Cardiac fibroblast (primary cell): ENCODE measurements around the gene GREB1.

Source experiments
- DNase-seq, 2 donors: peaks; one replicate each; pipeline versions ENCODE4 v3.0.0 to v3.0.0-alpha.2; 2010; ENCODE audit warnings: low read depth in 2 of 2
- H3K4me3 ChIP-seq, 2 donors: replicated peaks in 1 of 2; 1 replicate in 1 of 2; 2 replicates in 1 of 2; pipeline ENCODE4 v1.5.1; 2011; ENCODE audit warnings: low read depth in 2 of 2, low read length in 2 of 2, mild to moderate bottlenecking in 2 of 2, moderate library complexity in 1 of 2
- CTCF ChIP-seq: IDR thresholded peaks from one replicate; pipeline ENCODE4 v1.5.1; 2011; ENCODE audit warnings: low read depth, mild to moderate bottlenecking, low read length, inconsistent platforms

Gene GREB1

DNA sequence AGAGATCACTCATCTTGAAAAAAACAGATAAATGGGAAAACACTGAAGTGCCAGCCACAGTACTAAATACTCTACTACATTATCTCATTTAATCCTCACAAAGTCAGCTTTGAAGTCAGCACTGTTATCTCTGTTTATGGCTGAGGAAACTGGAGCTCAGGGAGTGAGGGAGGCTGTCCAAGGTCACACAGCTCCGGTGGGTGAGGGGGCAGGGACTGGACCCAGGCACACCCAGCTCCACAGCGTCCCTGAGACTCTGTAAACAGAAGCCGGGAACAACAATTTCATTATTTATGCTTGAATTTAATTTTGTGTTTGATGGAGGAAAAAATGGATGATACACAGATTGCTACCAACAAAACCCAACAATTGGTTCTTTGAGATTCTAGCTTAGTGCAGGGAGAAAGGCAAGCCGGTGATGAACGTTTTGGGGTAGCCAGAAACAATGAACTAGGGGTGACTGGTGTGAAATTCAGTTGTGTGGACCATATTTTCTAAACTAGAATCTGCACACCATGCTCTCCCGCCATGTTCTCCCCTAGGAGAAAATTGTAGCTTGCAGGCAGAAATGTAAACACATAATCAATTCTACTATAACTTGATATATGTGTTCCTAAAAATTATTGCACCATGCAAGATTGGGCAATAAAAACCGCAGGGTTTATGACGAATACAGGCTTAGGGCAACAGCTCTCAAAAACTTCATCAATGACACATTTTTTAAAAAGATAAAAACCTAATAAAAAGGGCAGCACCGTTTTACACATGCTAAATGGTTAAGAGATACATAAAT is at the start of gene GREB1:
Gene GREB1 (plus strand): TSS at position 768 of the 793 bp plus-strand sequence. CDS start 22,570 bp downstream, outside the sequence.
- H3K4me3 ChIP-seq = no peak within 1 kb of the TSS
- no peak for TF ChIP-seq CTCF
- DNase-seq = peak; percentile 9 to 27

- no peak overlapping the region for H3K4me3 ChIP-seq
- no peak for DNase-seq
- TF ChIP-seq CTCF = no peak
Observed at GRCh38 chr2:11488809-11489208, 45.0 kb upstream of the GREB1 start.

- TF ChIP-seq CTCF = no peak
- no peak overlapping the region for H3K4me3 ChIP-seq
- no peak for DNase-seq
Observed at GRCh38 chr2:11490194-11490593, 43.7 kb upstream of the GREB1 start.

DNA sequence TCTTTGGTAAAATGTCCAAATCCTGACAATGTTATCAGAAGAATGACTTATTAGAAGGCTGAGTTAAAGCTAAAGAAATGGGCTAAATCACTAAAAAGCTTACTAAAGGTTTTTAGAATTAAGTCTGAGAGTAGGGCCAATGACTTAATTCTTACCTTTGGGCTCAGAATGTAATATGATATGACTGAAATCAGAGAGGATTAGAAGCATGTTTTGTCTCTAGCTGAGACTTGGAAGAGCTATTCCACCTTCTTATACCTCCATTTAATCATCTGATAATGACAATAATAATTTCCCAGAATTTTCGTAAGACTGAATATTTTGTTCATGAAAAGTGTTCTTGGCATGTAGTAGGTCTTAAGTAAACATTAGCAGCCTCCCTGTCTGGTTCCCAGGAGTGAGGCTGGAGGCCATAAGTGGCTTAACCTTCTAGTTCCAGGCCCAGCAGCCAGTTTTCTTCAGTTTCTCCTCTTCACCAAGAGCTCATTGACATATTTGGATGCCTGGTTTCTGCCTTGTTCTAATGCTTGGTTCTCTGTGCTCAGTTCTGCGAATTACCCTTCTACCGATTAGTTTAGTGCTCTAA is 42.4 kb upstream of the GREB1 start:
- no peak for DNase-seq
- TF ChIP-seq CTCF = no peak
- no peak overlapping the region for H3K4me3 ChIP-seq

- TF ChIP-seq CTCF = no peak
- DNase-seq = no peak
- H3K4me3 ChIP-seq = no peak overlapping the region
Observed at GRCh38 chr2:11492244-11492643, 41.6 kb upstream of the GREB1 start.

- H3K4me3 ChIP-seq = no peak overlapping the region
- no peak for TF ChIP-seq CTCF
- no peak for DNase-seq
Observed at GRCh38 chr2:11492720-11493119, 41.1 kb upstream of the GREB1 start.
